GM23338 (cell line): ENCODE measurements around the gene NPM3. TPM values are rescaled to one million over a fixed set of nuclear protein-coding genes. Genes with fewer than 3 reads are reported as not detected.

Source experiments
- ATAC-seq: fragments of 200-7000 bp; cut with Tn5 transposase; 3 replicates; pipeline ENCODE4 v1.9.1; 2020
- DNase-seq: peaks from one replicate; pipeline ENCODE4 v3.0.0-alpha.2; 2015; ENCODE audit warnings: low spot score
- H2AFZ ChIP-seq: fragments of 200-600 bp; sonication (generic); 2 replicates; pipeline ENCODE4 v1.8.0; 2016; ENCODE audit warnings: antibody characterized with exemption, mild to moderate bottlenecking, moderate library complexity
- H3F3A ChIP-seq: fragments of 200-600 bp; sonication (generic); replicated peaks from 2 replicates; pipeline ENCODE4 v1.8.0; 2017; ENCODE audit warnings: antibody characterized with exemption, mixed run types, low read depth
- H3K27ac ChIP-seq: fragments of 200-600 bp; sonication (generic); 2 replicates; pipeline ENCODE4 v1.6.1; 2016; ENCODE audit warnings: low read depth
- H3K27me3 ChIP-seq: fragments of 200-600 bp; sonication (generic); 2 replicates; pipeline ENCODE4 v1.8.0; 2016; ENCODE audit warnings: mild to moderate bottlenecking, mixed run types, moderate library complexity; ENCODE audit not compliant: insufficient read depth
- H3K36me3 ChIP-seq: fragments of 200-600 bp; sonication (generic); 2 replicates; pipeline ENCODE4 v1.8.0; 2016; ENCODE audit warnings: mild to moderate bottlenecking; ENCODE audit not compliant: insufficient read depth
- H3K4me1 ChIP-seq: fragments of 200-600 bp; sonication (generic); 2 replicates; pipeline ENCODE4 v1.8.0; 2016; ENCODE audit warnings: mild to moderate bottlenecking, moderate library complexity; ENCODE audit not compliant: insufficient read depth
- H3K4me2 ChIP-seq: fragments of 200-600 bp; sonication (generic); 2 replicates; pipeline ENCODE4 v1.7.1; 2017; ENCODE audit warnings: mixed run types
- H3K4me3 ChIP-seq: fragments of 200-600 bp; sonication (generic); 2 replicates; pipeline ENCODE4 v1.6.1; 2016; ENCODE audit warnings: mixed run types
- H3K79me2 ChIP-seq: fragments of 200-600 bp; sonication (generic); replicated peaks from 2 replicates; pipeline ENCODE4 v1.8.0; 2017; ENCODE audit warnings: mild to moderate bottlenecking; ENCODE audit not compliant: insufficient read depth
- H3K9me2 ChIP-seq: fragments of 200-600 bp; sonication (generic); 2 replicates; pipeline ENCODE4 v1.8.0; 2017; ENCODE audit not compliant: insufficient read depth
- H4K20me1 ChIP-seq: fragments of 200-600 bp; sonication (generic); replicated peaks from 2 replicates; pipeline ENCODE4 v1.8.0; 2017; ENCODE audit warnings: mild to moderate bottlenecking; ENCODE audit not compliant: insufficient read depth
- H3K27ac Mint-ChIP-seq: 2 replicates; pipeline ENCODE4 v1.8.0; 2020; ENCODE audit warnings: inconsistent platforms, mild to moderate bottlenecking, moderate library complexity, mixed read lengths
- H3K27me3 Mint-ChIP-seq: 3 replicates; pipeline ENCODE4 v1.8.0; 2022; ENCODE audit warnings: low read depth, mild to moderate bottlenecking, moderate library complexity, mixed read lengths, inconsistent platforms; ENCODE audit not compliant: insufficient read depth, poor library complexity
- H3K36me3 Mint-ChIP-seq: 3 replicates; pipeline ENCODE4 v1.8.0; 2021; ENCODE audit warnings: low read depth, mild to moderate bottlenecking, inconsistent platforms, moderate library complexity, mixed read lengths
- H3K4me1 Mint-ChIP-seq: 3 replicates; pipeline ENCODE4 v1.8.0; 2020; ENCODE audit warnings: mild to moderate bottlenecking, inconsistent platforms, mixed read lengths
- H3K4me3 Mint-ChIP-seq: 3 replicates; pipeline ENCODE4 v1.8.0; 2021; ENCODE audit warnings: moderate library complexity, mild to moderate bottlenecking, inconsistent platforms, mixed read lengths
- H3K9me3 Mint-ChIP-seq: 3 replicates; pipeline ENCODE4 v1.8.0; 2020; ENCODE audit warnings: moderate library complexity, mild to moderate bottlenecking, inconsistent platforms, mixed read lengths
- CREB1 ChIP-seq: fragments of 250-450 bp; sonication (Bioruptor Pico); IDR thresholded peaks from 2 replicates; pipeline ENCODE4 v1.5.0; 2020; ENCODE audit warnings: low read depth, mild to moderate bottlenecking, moderate library complexity
- CTCF ChIP-seq, 2 experiments: fragments of 200-600 bp in 1 of 2; sonication (generic) in 1 of 2; conservative IDR thresholded peaks; 2 replicates each; pipeline versions ENCODE4 v1.5.1 to v1.6.1; 2016 to 2017; ENCODE audit warnings: antibody characterized with exemption in 2 of 2, low read depth in 2 of 2, mild to moderate bottlenecking in 2 of 2, moderate library complexity in 1 of 2
- EZH2 ChIP-seq: fragments of 200-600 bp; sonication (generic); IDR thresholded peaks from one replicate; pipeline ENCODE4 v1.8.0; 2017; ENCODE audit warnings: antibody characterized with exemption, mild to moderate bottlenecking, low read depth; ENCODE audit not compliant: unreplicated experiment
- EZH2phosphoT487 ChIP-seq: fragments of 200-600 bp; sonication (generic); IDR thresholded peaks from one replicate; pipeline ENCODE4 v1.8.1; 2018; ENCODE audit warnings: antibody characterized with exemption; ENCODE audit not compliant: unreplicated experiment
- JUNB ChIP-seq: IDR thresholded peaks from one replicate; pipeline ENCODE4 v1.6.1; 2016; ENCODE audit warnings: antibody characterized with exemption; ENCODE audit not compliant: unreplicated experiment
- NANOG ChIP-seq: IDR thresholded peaks from 2 replicates; pipeline ENCODE4 v1.6.1; 2016; ENCODE audit warnings: antibody characterized with exemption, borderline replicate concordance
- POLR2AphosphoS5 ChIP-seq: IDR thresholded peaks from 2 replicates; pipeline ENCODE4 v1.6.1; 2016; ENCODE audit warnings: antibody characterized with exemption, low read depth
- STAT1 ChIP-seq: IDR thresholded peaks from one replicate; pipeline ENCODE4 v1.6.1; 2016; ENCODE audit warnings: antibody characterized with exemption; ENCODE audit not compliant: unreplicated experiment
- ZNF114 ChIP-seq: fragments of 250-450 bp; sonication (Bioruptor Pico); IDR thresholded peaks from 2 replicates; pipeline ENCODE4 v1.5.0; 2020; ENCODE audit warnings: mild to moderate bottlenecking, moderate library complexity
- ZNF331 ChIP-seq: fragments of 250-450 bp; sonication (Bioruptor Pico); IDR thresholded peaks from 2 replicates; pipeline ENCODE4 v1.5.0; 2020; ENCODE audit warnings: low read depth, mild to moderate bottlenecking, moderate library complexity
- polyA plus RNA-seq: library from polyadenylated mRNA; unstranded; fragments of >200 nt; fragmentation: Nextera tagmentation; extraction: Ambion mirVana; gene quantifications from 2 replicates; pipeline ENCODE4 v1.2.1, GENCODE V29; 2016
- total RNA-seq: library from RNA; depleted of rRNA; stranded (reverse); fragments of >200 nt; shearing (Covaris generic); gene quantifications from 2 replicates; pipeline ENCODE4 v1.2.3, GENCODE V29; 2014
- TF ChIP-seq, protein P1 (sequence below): IDR thresholded peaks from one replicate; pipeline ENCODE4 v1.6.1; 2018; ENCODE audit warnings: antibody characterized with exemption; ENCODE audit not compliant: unreplicated experiment
- TF ChIP-seq, protein P2 (sequence below): IDR thresholded peaks from 2 replicates; pipeline ENCODE4 v1.6.1; 2016; ENCODE audit warnings: antibody characterized with exemption
- TF ChIP-seq, protein P3 (sequence below): fragments of 250-450 bp; sonication (Bioruptor Pico); IDR thresholded peaks from 2 replicates; pipeline ENCODE4 v1.5.0; 2020; ENCODE audit warnings: mild to moderate bottlenecking, moderate library complexity

NPM3 gene
- total and polyA plus RNA-seq, 2 experiments from 2014 or later, result 31.5 to 258 TPM

DNA sequence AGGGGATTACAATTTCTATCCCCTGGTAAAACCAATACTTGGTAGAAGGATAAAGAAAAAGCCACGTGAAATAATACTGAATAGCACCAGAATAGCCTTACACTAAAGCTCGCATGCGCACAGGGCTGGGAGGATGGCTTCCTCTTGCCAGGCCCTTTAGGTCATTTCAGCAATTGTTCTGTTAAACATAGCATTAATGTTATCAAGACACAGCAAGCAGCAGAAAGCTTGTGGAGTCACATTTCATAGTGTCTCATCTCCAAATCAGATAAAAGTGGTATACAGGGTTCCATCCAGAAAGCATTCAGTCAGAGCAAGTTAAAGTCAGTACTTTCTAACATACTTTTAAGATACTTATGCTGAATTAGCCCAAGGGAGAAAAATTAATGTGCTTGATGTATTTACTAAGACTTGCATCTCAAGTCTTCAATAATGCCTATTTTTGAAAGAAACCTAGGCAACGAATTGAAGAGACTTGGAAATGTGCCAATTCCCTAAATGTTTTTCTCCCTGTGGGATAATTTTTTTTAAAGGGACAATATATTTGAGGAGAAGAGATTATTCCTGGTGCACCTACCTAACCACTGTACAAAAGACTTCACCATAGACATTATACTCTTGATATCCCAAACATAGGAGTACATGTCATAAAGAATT is 14.3 kb upstream of the NPM3 start:
- Histone ChIP-seq H3K4me1 (no peaks in the 10 kb centered on the region), H2AFZ (no peak overlapping the region), H3K27ac (no peak overlapping the region), H3K79me2 (peaks cover 67% of the 10 kb centered on the region), H3K27me3 (no peaks in the 10 kb centered on the region), H4K20me1 (peaks cover 51% of the 10 kb centered on the region), H3F3A (peaks cover 9% of the 10 kb centered on the region; the same call in 1 of the 2 replicates), H3K4me2 (no peak overlapping the region), H3K4me3 (no peak overlapping the region), H3K9me2 (no peaks in the 10 kb centered on the region), H3K36me3 (peaks cover 96% of the 10 kb centered on the region)
- DNase-seq (no peak), ATAC-seq (no peak)
- no peak for TF ChIP-seq CTCF (conservative IDR thresholded peaks at IDR 0.05; ENCODE audit: low read depth in 2 of 2)
- no peak for TF ChIP-seq ZNF114 (CRISPR knock-in tag)
- no peak for TF ChIP-seq STAT1
- no peak for TF ChIP-seq EZH2phosphoT487
- no peak for TF ChIP-seq EZH2
- TF ChIP-seq, protein P1, sequence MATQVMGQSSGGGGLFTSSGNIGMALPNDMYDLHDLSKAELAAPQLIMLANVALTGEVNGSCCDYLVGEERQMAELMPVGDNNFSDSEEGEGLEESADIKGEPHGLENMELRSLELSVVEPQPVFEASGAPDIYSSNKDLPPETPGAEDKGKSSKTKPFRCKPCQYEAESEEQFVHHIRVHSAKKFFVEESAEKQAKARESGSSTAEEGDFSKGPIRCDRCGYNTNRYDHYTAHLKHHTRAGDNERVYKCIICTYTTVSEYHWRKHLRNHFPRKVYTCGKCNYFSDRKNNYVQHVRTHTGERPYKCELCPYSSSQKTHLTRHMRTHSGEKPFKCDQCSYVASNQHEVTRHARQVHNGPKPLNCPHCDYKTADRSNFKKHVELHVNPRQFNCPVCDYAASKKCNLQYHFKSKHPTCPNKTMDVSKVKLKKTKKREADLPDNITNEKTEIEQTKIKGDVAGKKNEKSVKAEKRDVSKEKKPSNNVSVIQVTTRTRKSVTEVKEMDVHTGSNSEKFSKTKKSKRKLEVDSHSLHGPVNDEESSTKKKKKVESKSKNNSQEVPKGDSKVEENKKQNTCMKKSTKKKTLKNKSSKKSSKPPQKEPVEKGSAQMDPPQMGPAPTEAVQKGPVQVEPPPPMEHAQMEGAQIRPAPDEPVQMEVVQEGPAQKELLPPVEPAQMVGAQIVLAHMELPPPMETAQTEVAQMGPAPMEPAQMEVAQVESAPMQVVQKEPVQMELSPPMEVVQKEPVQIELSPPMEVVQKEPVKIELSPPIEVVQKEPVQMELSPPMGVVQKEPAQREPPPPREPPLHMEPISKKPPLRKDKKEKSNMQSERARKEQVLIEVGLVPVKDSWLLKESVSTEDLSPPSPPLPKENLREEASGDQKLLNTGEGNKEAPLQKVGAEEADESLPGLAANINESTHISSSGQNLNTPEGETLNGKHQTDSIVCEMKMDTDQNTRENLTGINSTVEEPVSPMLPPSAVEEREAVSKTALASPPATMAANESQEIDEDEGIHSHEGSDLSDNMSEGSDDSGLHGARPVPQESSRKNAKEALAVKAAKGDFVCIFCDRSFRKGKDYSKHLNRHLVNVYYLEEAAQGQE, result no peak
- TF ChIP-seq CREB1 (CRISPR knock-in tag), result no peak
- no peak for TF ChIP-seq NANOG
- TF ChIP-seq, protein P2, sequence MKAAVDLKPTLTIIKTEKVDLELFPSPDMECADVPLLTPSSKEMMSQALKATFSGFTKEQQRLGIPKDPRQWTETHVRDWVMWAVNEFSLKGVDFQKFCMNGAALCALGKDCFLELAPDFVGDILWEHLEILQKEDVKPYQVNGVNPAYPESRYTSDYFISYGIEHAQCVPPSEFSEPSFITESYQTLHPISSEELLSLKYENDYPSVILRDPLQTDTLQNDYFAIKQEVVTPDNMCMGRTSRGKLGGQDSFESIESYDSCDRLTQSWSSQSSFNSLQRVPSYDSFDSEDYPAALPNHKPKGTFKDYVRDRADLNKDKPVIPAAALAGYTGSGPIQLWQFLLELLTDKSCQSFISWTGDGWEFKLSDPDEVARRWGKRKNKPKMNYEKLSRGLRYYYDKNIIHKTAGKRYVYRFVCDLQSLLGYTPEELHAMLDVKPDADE, result no peak
- TF ChIP-seq POLR2AphosphoS5, result no peak
- TF ChIP-seq, protein P3, sequence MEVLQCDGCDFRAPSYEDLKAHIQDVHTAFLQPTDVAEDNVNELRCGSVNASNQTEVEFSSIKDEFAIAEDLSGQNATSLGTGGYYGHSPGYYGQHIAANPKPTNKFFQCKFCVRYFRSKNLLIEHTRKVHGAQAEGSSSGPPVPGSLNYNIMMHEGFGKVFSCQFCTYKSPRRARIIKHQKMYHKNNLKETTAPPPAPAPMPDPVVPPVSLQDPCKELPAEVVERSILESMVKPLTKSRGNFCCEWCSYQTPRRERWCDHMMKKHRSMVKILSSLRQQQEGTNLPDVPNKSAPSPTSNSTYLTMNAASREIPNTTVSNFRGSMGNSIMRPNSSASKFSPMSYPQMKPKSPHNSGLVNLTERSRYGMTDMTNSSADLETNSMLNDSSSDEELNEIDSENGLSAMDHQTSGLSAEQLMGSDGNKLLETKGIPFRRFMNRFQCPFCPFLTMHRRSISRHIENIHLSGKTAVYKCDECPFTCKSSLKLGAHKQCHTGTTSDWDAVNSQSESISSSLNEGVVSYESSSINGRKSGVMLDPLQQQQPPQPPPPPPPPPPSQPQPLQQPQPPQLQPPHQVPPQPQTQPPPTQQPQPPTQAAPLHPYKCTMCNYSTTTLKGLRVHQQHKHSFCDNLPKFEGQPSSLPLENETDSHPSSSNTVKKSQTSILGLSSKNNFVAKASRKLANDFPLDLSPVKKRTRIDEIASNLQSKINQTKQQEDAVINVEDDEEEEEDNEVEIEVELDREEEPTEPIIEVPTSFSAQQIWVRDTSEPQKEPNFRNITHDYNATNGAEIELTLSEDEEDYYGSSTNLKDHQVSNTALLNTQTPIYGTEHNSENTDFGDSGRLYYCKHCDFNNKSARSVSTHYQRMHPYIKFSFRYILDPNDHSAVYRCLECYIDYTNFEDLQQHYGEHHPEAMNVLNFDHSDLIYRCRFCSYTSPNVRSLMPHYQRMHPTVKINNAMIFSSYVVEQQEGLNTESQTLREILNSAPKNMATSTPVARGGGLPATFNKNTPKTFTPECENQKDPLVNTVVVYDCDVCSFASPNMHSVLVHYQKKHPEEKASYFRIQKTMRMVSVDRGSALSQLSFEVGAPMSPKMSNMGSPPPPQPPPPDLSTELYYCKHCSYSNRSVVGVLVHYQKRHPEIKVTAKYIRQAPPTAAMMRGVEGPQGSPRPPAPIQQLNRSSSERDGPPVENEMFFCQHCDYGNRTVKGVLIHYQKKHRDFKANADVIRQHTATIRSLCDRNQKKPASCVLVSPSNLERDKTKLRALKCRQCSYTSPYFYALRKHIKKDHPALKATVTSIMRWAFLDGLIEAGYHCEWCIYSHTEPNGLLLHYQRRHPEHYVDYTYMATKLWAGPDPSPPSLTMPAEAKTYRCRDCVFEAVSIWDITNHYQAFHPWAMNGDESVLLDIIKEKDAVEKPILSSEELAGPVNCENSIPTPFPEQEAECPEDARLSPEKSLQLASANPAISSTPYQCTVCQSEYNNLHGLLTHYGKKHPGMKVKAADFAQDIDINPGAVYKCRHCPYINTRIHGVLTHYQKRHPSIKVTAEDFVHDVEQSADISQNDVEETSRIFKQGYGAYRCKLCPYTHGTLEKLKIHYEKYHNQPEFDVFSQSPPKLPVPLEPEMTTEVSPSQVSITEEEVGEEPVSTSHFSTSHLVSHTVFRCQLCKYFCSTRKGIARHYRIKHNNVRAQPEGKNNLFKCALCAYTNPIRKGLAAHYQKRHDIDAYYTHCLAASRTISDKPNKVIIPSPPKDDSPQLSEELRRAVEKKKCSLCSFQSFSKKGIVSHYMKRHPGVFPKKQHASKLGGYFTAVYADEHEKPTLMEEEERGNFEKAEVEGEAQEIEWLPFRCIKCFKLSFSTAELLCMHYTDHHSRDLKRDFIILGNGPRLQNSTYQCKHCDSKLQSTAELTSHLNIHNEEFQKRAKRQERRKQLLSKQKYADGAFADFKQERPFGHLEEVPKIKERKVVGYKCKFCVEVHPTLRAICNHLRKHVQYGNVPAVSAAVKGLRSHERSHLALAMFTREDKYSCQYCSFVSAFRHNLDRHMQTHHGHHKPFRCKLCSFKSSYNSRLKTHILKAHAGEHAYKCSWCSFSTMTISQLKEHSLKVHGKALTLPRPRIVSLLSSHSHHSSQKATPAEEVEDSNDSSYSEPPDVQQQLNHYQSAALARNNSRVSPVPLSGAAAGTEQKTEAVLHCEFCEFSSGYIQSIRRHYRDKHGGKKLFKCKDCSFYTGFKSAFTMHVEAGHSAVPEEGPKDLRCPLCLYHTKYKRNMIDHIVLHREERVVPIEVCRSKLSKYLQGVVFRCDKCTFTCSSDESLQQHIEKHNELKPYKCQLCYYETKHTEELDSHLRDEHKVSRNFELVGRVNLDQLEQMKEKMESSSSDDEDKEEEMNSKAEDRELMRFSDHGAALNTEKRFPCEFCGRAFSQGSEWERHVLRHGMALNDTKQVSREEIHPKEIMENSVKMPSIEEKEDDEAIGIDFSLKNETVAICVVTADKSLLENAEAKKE (CRISPR knock-in tag), result no peak
- no peak for TF ChIP-seq ZNF331 (CRISPR knock-in tag)
- no peak for TF ChIP-seq JUNB
- Mint-ChIP-seq H3K4me3 (no peak overlapping the region), H3K27ac (no peak overlapping the region), H3K4me1 (no peaks in the 10 kb centered on the region), H3K9me3 (no peaks in the 10 kb centered on the region), H3K36me3 (peaks cover 89% of the 10 kb centered on the region), H3K27me3 (peaks cover 8% of the 10 kb centered on the region)
